Activated CD4-positive, alpha-beta T cell treated with anti-CD3 and anti-CD28 coated beads, Interleukin-2, Interleukin-4, amounts not matched to agents 100 ng/mL and 50 ng/mL, durations not matched to agents 16 hours and 8 hours (primary cell): ENCODE measurements around the gene TARP.
A peak's percentile ranks its signal among the peaks of the same experiment; 100 is the strongest.
"Not testable (repeated sequence)": the region's sequence is repeated elsewhere in the genome, so short reads cannot be mapped to it uniquely, and the experiment has no call there.

Experiments used
- DNase-seq: peaks from one replicate; pipeline ENCODE4 v3.0.0-alpha.2; 2020; ENCODE audit warnings: low spot score

TARP gene

DNA sequence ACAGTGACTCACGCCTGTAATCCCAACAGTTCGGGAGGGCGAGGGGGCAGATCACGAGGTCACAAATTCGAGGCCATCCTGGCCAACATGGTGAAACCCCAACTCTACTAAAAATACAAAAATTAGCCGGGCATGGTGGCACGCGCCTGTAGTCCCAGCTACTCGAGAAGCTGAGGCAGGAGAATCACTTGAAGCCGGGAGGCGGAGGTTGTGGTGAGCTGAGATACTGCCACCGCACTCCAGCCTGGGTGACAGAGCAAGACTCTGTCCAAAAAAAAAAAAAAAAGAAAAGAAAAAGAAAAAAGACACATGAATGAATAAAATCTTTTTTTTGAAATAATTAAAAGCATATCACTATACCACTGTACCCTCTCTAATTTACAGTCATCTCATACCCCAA lies 11.8 kb downstream of the TARP start:
- DNase-seq: not testable (repeated sequence)

DNA sequence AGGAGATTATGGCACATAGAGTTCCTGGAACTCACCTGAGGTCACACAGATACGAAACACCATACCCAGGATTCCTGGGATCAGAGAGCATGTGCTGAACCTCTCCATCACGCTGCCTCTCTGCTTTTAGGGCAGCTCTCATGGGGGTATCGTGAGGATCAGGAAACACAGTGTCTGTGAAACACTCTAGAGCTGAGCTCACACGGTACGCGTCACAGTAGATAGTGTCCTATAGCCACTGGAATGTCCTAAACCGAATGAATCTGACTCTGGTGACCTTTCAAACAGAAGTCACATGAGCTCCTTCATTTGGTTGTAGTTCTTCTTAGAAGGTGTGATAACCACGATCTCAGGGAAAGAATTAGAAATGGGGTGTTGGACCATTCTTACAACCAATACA lies 14.3 kb downstream of the TARP start:
- DNase-seq: not testable (repeated sequence)

DNA sequence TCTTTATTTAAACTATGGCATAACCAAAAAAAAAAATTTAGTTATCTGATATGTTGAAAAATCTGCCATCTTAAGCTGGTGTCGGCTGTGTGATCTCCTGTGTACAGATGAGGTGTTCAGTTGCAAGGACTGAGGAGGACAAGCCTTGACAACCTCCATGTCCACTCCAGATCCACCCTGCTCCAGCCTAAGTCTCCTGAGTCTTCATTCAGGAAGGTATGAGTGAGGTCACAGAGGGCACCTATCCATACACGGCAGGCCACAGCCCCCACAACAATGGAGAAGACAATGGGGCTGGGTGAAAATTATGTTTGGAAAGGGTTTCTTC lies 16.1 kb downstream of the TARP start:
- no peak for DNase-seq

DNA sequence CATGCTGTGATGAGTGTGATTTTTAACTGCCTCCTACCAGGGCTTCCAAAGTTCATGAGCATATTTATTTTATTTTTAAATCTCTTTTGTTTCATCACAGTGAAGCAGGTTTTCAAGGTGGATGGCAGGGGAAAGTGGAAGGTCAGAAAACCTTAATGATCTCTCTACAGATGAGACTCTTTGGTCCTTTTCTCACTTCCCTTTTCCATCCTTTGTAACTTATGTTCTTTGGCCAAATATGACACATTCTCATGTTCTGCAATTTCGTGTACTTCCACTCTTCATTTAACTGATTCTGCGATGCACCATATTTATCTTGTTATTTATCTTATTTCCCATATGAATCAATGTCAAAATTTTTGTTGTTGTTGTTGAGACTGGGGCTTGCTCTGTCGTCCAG lies 23.6 kb downstream of the TARP start:
- not testable (repeated sequence) for DNase-seq

DNA sequence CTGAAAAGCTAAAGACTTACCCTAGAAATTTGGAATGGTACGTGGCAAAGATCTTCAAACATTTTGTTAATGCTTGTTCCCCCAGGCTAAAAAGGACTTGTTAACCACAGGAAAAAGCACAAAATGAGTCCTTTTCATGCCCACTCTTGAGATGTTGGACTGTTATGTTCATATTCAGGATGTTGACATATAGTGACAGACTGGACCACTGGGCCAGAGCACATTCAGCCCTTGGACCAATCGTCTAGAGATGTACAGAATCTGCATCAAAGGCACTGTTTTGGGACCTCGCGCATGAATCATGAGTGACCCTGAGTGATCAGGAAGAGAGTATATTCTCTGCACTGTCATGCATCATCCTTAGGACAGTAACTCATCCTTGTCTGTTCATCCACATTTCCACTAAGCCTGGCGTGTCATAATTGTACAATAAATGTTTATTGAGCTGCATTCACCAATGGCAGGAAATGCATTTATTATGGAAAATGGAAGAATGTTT lies 25.3 kb downstream of the TARP start:
- DNase-seq: no peak

DNA sequence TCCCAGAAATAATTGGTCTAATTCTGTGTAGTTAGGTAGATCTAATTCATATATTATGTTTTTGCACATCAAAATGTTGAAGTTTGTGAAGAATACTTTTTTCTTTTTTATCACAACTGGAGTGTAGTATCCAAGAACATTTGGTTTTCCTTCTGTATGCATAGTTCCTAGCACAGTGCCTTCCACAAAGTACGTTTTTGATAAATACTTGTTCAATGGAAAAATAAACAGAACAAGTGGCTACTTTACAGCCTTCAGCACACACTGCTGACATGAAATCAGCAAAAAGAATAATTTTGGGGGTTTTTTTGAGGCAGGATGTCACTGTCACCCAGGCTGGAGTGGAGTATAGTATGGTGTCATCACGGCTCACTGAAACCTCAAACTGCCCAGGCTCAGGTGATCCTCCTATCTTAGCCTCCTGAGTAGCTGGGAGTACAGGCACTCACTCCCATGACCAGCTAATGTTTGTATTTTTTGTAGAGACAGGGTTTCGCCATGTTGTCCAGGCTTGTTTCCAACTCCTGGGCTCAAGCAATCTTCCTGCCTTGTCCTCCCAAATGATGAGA lies 27.9 kb downstream of the TARP start:
- no peak for DNase-seq

DNA sequence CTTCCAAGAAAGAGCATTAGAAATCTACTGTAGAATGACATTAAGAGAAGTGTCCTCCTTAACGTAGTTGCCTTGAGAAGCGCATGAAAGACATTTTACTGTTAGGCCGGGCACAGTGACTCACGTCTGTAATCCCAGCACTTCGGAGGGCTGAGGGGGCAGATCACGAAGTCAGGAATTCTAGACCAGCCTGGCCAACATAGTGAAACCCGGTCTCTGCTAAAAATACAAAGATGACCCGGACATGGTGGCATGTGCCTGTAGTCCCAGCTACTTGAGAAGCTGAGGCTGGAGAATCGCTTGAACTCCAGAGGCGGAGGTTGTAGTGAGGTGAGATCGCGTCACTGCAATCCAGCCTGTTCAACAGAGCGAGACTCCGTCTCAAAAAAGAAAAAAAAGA lies 28.9 kb downstream of the TARP start:
- no peak for DNase-seq

DNA sequence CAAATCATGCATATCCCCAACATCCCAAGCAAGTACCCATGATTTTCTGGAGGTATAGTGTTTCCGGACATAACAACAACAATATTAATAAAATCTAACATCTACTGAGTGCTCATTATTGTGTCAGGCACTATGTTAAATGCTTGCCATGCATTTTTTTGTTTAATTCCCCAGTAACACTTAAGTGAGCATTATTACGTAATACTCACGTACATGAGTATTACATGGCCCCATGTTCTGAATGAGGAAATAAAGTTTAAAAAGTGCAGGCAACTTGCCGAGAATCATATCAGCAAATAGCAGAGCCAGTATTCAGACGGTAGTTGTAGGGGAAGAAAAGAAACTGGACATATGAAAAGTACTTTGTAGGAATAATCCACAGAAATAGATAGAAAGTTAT lies 30.1 kb downstream of the TARP start:
- not testable (repeated sequence) for DNase-seq

DNA sequence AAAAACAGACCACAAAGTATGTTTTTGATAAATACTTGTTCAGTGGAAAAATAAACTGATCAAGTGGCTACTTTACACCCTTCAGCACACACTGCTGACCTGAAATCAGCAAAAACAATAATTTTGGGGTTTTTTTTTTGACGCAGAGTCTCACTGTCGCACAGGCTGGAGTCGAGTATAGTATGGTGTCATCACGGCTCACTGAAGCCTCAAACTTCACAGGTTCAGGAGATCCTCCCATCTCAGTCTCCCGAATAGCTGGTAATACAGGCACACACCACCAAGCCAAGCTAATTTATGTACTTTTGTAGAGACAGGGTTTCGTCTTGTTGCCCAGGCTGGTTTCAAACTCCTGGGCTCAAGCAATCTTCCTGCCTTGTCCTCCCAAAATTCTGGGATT lies 30.6 kb downstream of the TARP start:
- DNase-seq: no peak

DNA sequence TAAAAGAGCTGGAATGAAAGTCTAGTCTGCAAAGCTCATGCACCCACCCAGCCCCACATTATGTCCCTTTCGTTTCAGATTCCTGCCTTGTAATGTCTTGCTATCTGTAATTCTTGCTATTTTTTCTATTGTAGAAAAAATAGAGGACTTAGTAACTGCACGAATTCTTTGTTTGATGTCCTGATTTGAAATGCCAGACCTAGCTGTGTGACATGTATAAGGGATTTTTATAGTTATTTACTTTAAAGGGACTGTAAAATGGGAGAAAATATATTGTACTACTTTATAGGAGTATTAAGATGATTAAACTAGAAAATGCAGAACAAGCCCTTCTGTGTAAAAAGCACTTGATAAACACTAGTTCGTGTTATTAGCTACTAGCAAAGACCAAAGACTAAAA lies 32.4 kb downstream of the TARP start:
- DNase-seq: no peak

DNA sequence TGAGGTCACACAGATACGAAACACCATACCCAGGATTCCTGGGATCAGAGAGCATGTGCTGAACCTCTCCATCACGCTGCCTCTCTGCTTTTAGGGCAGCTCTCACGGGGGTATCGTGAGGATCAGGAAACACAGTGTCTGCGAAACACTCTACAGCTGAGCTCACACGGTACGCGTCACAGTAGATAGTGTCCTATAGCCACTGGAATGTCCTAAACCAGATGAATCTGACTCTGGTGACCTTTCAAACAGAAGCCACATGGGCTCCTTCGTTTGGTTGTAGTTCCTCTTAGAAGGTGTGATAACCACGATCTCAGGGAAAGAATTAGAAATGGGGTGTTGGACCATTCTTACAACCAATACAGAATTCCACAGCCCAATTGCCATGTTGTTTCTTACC lies 34.3 kb downstream of the TARP start:
- DNase-seq: not testable (repeated sequence)

DNA sequence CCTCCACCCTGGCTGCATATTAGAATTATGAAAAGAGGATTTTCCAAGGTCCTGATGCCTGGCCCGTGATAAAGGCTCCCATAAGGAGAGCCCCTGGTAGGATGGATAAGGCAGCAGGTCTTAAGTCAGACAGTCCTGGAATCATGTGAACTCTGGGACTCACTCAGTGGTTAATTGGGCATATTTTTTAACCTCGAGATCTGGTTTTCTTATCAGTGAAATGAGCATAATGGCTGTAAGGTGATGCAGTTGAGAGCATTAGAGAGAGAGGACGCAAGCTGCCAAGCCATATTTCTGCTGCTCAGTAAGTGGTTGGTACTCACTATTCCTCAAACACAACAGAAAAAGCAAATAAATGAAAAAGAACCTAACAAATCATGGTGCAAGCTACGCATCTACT lies 37.8 kb downstream of the TARP start:
- no peak for DNase-seq

DNA sequence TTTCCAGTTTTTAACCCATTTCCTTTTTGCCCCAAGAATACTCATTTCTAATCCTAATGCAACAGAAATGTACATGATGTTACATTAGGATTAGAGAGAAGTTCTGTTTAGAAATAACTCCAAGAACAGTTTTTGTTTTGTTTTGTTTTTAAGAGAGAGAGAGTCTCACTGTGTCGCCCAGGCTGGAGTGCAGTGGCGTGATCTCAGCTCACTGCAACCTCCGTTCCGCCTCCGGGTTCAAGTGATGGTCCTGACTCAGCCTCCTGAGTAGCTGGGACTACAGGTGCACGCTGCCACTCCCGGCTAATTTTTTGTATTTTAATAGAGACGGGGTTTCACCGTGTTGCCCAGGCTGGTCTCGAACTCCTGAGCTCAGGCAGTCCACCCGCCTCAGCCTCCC lies 38.7 kb downstream of the TARP start:
- not testable (repeated sequence) for DNase-seq

DNA sequence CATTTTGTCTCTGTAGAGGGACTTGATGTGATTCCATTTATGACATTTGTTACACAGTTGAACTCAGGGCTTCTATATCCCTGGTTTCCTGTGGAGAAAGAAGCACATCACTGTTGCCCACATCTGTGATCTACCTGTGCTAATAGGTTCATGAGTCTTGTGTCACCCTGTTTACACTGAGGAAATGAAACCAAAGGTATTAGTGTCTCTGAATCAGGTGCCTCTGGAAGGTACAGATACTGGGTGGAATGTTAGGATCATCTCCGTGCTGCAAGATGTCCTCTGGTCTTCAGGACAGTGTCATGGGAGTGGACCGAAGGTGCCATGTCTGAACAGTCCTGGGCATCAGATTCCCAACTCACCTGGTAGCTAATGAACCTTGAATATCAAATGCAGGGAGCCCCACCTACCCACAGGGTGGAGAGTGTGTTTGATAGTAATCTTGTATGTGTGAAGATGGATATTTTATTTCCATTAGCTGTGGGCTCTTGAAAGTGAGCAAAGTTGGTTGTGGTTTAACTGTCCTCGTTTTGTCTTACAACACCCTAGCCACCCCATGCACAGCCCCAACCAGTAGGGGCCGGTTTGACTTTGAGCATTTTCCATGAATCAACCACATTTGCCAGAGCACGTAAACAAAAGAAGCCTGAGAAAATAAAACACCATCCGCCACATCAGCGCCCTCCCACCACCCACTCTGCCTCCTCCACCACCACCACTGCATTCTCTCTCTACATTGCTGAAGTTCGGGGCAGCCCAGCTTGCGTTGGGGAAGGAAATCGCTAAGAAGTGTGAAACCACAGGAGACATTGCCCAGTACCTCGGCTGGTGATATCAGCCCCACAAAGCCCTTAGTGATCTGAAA lies 40.7 kb downstream of the TARP start:
- DNase-seq: peak; percentile 85

DNA sequence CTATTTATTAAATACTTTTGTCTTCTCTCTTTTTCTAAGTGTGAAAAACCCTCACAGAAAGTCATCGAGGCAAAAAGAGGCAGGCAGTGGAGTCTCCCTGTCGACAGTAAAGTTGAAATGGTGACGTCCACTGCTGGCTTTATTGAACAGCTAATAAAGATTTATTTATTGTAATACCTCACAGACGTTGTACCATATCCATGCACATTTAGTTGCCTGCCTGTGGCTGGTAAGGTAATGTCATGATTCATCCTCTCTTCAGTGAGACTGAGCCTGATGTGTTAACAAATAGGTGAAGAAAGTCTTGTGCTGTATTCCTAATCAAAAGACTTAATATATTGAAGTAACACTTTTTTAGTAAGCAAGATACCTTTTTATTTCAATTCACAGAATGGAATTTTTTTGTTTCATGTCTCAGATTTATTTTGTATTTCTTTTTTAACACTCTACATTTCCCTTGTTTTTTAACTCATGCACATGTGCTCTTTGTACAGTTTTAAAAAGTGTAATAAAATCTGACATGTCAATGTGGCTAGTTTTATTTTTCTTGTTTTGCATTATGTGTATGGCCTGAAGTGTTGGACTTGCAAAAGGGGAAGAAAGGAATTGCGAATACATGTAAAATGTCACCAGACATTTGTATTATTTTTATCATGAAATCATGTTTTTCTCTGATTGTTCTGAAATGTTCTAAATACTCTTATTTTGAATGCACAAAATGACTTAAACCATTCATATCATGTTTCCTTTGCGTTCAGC lies 43.4 kb downstream of the TARP start:
- DNase-seq: no peak

DNA sequence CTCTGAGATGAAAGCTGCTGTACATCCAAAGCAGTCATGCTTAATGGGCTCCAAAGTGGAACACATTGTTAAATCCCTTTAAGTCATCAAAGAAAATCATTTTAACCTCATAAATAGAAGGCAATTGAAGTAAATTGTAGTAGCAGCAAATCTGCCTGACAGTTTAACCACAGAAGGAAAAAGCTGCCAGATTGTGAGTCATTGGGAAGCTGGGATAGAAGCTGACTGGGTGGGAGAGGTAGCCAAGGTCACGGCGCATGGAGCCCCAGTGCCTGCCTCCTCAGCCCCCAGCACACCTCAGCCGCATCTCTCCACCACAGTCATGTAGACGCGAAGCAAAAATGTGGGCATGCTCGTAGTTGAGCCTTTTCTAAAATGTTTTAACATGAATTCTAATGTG lies 44.0 kb downstream of the TARP start:
- DNase-seq: no peak

DNA sequence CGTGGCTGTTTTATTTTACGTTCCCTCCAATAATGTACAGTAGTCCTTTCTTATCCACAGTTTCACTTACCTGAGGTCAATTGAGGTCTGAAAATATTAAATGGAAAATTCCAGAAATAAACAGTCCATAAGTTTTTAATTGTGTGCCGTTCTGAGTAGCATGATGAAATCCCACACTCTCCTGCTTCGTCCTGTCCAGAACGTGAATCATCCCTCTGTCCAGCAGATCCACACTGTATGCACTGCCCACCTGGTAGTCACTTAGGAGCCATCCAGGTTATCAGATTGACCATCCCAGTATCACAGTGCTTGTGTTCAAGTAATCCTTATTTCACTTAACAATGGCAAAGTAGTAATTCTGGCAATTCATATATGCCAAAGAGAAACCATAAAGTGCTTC lies 49.0 kb downstream of the TARP start:
- DNase-seq: no peak

DNA sequence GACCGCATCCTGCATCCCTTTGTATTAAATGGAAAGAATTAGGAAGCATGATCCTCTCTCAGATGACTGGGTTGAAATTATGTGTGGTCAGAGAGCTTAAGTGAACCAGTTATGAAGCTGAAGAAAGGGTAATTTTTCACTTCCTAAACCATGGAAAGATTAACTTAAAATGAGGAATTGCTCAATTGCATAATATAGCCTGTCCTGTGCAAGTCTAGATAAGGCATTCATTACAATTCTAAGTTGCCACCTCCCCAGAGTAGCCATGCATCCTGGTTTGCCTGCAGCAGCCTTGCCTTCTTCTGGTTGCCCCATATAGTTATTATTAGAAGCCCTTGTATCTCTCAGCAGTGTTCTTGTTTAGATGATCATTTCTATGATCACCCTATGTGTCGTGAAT lies 50.1 kb downstream of the TARP start:
- DNase-seq: no peak

DNA sequence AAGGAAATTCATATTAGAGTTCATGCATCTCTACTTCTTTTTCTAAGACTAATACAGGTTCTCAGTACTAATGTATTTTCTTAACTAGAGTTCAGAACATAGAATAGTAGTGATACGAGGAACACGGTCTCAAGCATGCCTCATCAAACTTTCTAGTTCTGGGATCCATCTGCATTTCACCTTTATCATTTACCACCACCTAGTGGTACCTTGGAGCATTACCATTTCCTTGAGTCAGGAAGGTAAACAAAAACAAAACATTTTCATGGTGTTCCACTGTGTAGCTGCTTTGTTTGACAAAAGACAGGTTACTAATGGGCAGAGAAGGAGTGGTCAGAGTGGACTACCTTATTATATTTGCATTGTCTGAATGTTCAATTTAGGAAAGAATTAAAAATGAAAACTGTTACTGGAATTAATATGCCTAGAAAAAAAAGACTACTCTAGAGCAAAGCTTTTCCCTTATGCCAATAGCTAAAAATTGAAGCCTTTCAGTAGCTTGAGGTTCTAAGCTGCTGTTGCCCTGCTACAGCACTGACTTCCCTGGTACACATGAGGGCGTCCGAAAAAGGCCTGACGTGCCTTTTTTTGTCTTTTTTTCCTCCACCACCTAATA lies 50.8 kb downstream of the TARP start:
- peak; percentile 67 for DNase-seq

DNA sequence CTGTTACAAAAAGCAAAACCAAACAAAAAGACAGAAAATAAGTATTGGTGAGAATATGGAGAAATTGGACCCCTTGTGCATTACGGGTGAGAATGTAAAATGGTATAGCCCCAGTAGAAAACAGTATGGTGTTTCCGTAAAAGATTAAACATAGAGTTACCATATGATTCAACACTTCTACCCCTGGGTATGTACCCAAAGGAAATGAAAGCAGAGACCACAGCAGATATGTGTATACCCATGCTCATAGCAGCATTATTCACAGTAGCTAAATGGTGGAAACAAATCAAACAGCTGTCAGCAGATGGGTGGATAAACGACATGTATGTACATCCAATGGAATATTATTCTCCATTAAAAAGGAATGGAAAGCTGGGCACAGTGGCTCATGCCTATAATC lies 53.0 kb downstream of the TARP start:
- DNase-seq: peak; percentile 49

DNA sequence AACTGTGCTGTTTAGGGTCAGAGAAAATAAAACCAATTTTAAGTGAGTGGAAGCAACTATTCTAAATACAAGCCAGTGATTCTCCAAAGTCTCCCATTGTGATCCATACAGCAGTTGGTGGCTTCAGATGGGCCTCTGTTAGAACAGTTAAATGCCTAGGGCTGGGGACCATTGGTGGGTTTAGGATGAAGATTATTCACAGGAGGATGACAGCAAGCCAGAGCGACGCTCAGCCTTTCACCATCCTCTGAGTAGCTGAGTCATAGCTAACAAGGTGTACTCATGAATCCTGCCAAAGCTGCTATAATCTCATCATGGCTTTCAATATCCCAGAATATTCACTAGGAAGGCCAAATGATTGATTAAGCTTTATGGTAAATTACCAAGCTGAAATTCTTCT lies 55.8 kb downstream of the TARP start:
- no peak for DNase-seq
